Uterus (tissue), 4 donors: ENCODE results near the gene FLT1. TPM values are rescaled to one million over a fixed set of nuclear protein-coding genes. Genes with fewer than 3 reads are reported as not detected.

Experiments used
- DNase-seq, 2 donors: peaks; one replicate each; pipeline ENCODE4 v3.0.0-alpha.2; 2019 to 2020
- H3K27ac ChIP-seq, 2 donors: fragments of 200-600 bp; sonication (generic); 1 replicate in 1 of 2; 2 replicates in 1 of 2; pipeline ENCODE4 v1.5.1; 2016 to 2018
- H3K27me3 ChIP-seq, 2 donors: fragments of 200-600 bp; sonication (generic); one replicate each; pipeline ENCODE4 v1.5.1; 2018 to 2019; ENCODE audit warnings: control low read depth in 1 of 2
- H3K36me3 ChIP-seq, 2 donors: fragments of 200-600 bp; sonication (generic); one replicate each; pipeline ENCODE4 v1.5.1; 2019; ENCODE audit warnings: control low read depth in 1 of 2
- H3K4me1 ChIP-seq, 2 donors: fragments of 200-600 bp; sonication (generic); one replicate each; pipeline ENCODE4 v1.5.1; 2018 to 2019; ENCODE audit warnings: control low read depth in 1 of 2
- H3K4me3 ChIP-seq, 2 donors: fragments of 200-600 bp; sonication (generic); 1 replicate in 1 of 2; 2 replicates in 1 of 2; pipeline ENCODE4 v1.5.1; 2018 to 2019; ENCODE audit warnings: mild to moderate bottlenecking in 1 of 2
- H3K9me3 ChIP-seq, 2 donors: fragments of 200-600 bp; sonication (generic); one replicate each; pipeline ENCODE4 v1.5.1; 2019; ENCODE audit warnings: control low read depth in 1 of 2
- POLR2A ChIP-seq, 2 donors: fragments of 450-650 bp; IDR thresholded peaks; one replicate each; pipeline ENCODE4 v1.6.1; 2016; ENCODE audit warnings: antibody characterized with exemption in 2 of 2, mild to moderate bottlenecking in 1 of 2, moderate library complexity in 1 of 2
- intact Hi-C: fragments of 100-400 bp; cut with DNase I; formaldehyde crosslinking; loops from one replicate; pipeline ENCODE4 v1.15.1; 2023; ENCODE audit warnings: low total_unique reads
- total RNA-seq, 4 donors: library from RNA; depleted of rRNA in 3 of 4; stranded (reverse); fragments of >200 nt in 3 of 4; gene quantifications; one replicate each; pipeline versions ENCODE4 v1.1.0 to v1.2.4, GENCODE V29; 2014 to 2023
- TF ChIP-seq, protein P1 (sequence below), 4 experiments: fragments of 200-600 bp in 2 of 4; fragments of 450-650 bp in 2 of 4; sonication (generic) in 2 of 4; IDR thresholded peaks; one replicate each; pipeline ENCODE4 v1.5.1; 2016 to 2019; ENCODE audit warnings: antibody characterized with exemption in 4 of 4, mild to moderate bottlenecking in 2 of 4, moderate library complexity in 1 of 4
- donor health status: DM: yes; HTN: yes; CAD: no.

FLT1 gene
- total RNA-seq, 4 donors from 2014 or later: 53.2 to 95.3 (median 62.0) TPM

- Histone ChIP-seq H3K27ac (no peak overlapping the region), H3K36me3 (no peaks in the 10 kb centered on the region), H3K4me3 (no peak overlapping the region), H3K9me3 (no peaks in the 10 kb centered on the region), H3K27me3 (no peaks in the 10 kb centered on the region), H3K4me1 (no peaks in the 10 kb centered on the region)
- no peak for DNase-seq
- TF ChIP-seq, protein P1, sequence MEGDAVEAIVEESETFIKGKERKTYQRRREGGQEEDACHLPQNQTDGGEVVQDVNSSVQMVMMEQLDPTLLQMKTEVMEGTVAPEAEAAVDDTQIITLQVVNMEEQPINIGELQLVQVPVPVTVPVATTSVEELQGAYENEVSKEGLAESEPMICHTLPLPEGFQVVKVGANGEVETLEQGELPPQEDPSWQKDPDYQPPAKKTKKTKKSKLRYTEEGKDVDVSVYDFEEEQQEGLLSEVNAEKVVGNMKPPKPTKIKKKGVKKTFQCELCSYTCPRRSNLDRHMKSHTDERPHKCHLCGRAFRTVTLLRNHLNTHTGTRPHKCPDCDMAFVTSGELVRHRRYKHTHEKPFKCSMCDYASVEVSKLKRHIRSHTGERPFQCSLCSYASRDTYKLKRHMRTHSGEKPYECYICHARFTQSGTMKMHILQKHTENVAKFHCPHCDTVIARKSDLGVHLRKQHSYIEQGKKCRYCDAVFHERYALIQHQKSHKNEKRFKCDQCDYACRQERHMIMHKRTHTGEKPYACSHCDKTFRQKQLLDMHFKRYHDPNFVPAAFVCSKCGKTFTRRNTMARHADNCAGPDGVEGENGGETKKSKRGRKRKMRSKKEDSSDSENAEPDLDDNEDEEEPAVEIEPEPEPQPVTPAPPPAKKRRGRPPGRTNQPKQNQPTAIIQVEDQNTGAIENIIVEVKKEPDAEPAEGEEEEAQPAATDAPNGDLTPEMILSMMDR (IDR thresholded peaks at IDR 0.05): no peak
- no peak for TF ChIP-seq POLR2A (IDR thresholded peaks at IDR 0.05)
- intact Hi-C loops: no loop called here
Measured at GRCh38 chr13:28268800-28269223, 226.1 kb downstream of the FLT1 start.

DNA sequence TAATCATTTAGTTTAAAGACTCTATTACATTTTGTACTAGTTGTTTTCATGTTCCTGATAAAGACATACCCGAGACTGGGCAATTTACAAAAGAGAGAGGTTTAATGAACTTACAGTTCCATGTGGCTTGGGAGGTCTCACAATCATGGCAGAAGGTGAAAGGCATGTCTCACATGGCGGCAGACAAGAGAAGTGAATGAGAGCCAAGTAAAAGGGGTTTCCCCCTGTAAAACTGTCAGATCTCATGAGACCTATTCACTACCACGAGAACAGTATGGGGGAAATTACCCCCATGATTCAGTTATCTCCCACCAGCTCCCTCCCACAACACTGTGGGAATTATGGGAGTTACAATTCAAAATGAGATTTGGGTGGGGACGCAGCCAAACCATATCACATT, 227.4 kb downstream of the FLT1 start:
- Histone ChIP-seq H3K36me3 (no peaks in the 10 kb centered on the region), H3K4me1 (no peaks in the 10 kb centered on the region), H3K27me3 (no peaks in the 10 kb centered on the region), H3K9me3 (no peaks in the 10 kb centered on the region), H3K4me3 (no peak overlapping the region), H3K27ac (no peak overlapping the region)
- intact Hi-C loops: no loop called here
- no peak for DNase-seq
- TF ChIP-seq, protein P1 (IDR thresholded peaks at IDR 0.05): no peak
- TF ChIP-seq POLR2A (IDR thresholded peaks at IDR 0.05): no peak

- H3K36me3 ChIP-seq: no peaks in the 10 kb centered on the region
Measured at GRCh38 chr13:28258417-28258816, 236.5 kb downstream of the FLT1 start.

DNA sequence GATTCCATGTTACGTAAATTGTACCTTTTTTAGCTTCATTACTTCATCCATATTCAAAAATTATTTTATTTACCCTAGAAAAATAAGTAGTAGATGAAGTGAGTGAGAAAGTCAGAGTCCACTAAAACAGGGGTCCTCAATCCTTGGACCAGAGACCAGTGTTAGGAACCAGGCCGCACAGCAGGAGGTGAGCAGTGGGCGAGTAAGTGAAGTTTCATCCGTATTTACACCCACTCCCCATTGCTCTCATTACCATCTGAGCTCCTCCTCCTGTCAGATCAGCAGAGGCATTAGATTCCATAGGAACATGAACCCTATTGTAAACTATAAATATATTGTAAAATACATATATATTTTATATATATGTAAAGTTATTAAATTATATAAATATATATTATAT, 237.6 kb downstream of the FLT1 start:
- H3K36me3 ChIP-seq: no peaks in the 10 kb centered on the region
- no peak for DNase-seq
- intact Hi-C loops: no loop called here

More at GRCh38 chr13:28258417-28258816, 236.5 kb downstream of the FLT1 start:
- no peaks in the 10 kb centered on the region for H3K9me3 ChIP-seq
- H3K27ac ChIP-seq: no peak overlapping the region
- H3K4me3 ChIP-seq: no peak overlapping the region
- no peaks in the 10 kb centered on the region for H3K4me1 ChIP-seq
- no peak for TF ChIP-seq POLR2A (IDR thresholded peaks at IDR 0.05)
- TF ChIP-seq, protein P1 (IDR thresholded peaks at IDR 0.05): no peak
- no peaks in the 10 kb centered on the region for H3K27me3 ChIP-seq
- DNase-seq: no peak
- intact Hi-C loops: no loop called here

DNA sequence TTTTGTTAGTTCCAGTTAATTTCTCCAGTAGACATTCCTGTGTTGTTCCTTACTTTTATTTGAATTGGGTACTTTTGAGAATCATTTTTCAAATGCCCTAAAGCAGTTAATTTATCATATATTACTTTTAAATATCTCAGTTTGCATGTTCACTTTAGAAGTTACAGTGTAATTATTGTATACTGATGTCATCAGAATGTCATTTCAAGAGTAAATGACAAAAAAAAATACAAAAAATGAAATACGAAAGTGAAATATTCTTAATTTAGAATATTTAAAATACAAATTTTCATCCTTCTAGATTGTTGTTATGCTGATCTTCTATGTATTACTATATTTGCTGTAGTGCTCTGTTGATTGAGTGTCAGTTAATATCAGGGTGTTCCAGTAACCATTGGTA, 242.4 kb downstream of the FLT1 start:
- H3K4me3 ChIP-seq: no peak overlapping the region
- no peaks in the 10 kb centered on the region for H3K27me3 ChIP-seq
- no peak for DNase-seq
- no peak overlapping the region for H3K27ac ChIP-seq
- intact Hi-C loops: no loop called here
- TF ChIP-seq POLR2A (IDR thresholded peaks at IDR 0.05): no peak
- TF ChIP-seq, protein P1 (IDR thresholded peaks at IDR 0.05): no peak
- H3K36me3 ChIP-seq: no peaks in the 10 kb centered on the region
- no peaks in the 10 kb centered on the region for H3K4me1 ChIP-seq
- H3K9me3 ChIP-seq: no peaks in the 10 kb centered on the region

More for the DNA sequence above, 237.6 kb downstream of the FLT1 start:
- no peak overlapping the region for H3K27ac ChIP-seq
- no peaks in the 10 kb centered on the region for H3K9me3 ChIP-seq
- H3K4me3 ChIP-seq: no peak overlapping the region
- H3K4me1 ChIP-seq: no peaks in the 10 kb centered on the region
- TF ChIP-seq, protein P1 (IDR thresholded peaks at IDR 0.05): no peak
- TF ChIP-seq POLR2A (IDR thresholded peaks at IDR 0.05): no peak
- H3K27me3 ChIP-seq: no peaks in the 10 kb centered on the region
